Right atrium auricular region (tissue), 2 donors: ENCODE data around the gene SYT9. TPM values are rescaled to one million over a fixed set of nuclear protein-coding genes. Genes with fewer than 3 reads are reported as not detected.

Source experiments
- DNase-seq: peaks from one replicate; pipeline ENCODE4 v3.0.0-alpha.2; 2019; ENCODE audit warnings: low spot score
- H3K27ac ChIP-seq, 2 donors: fragments of 200-600 bp; sonication (generic); 1 replicate in 1 of 2; 2 replicates in 1 of 2; pipeline ENCODE4 v1.5.1; 2016 to 2019
- H3K27me3 ChIP-seq, 2 donors: fragments of 200-600 bp; sonication (generic); one replicate each; pipeline versions ENCODE4 v1.5.1 to v1.6.0; 2017 to 2019
- H3K36me3 ChIP-seq: fragments of 200-600 bp; sonication (generic); one replicate; pipeline ENCODE4 v1.5.1; 2016
- H3K4me1 ChIP-seq, 2 donors: fragments of 200-600 bp; sonication (generic); one replicate each; pipeline versions ENCODE4 v1.5.1 to v1.6.0; 2017 to 2019
- H3K4me3 ChIP-seq, 2 donors: fragments of 200-600 bp; sonication (generic); 1 replicate in 1 of 2; 2 replicates in 1 of 2; pipeline ENCODE4 v1.5.1; 2017 to 2019; ENCODE audit warnings: mild to moderate bottlenecking in 1 of 2, moderate library complexity in 1 of 2
- H3K9me3 ChIP-seq, 2 donors: fragments of 200-600 bp; sonication (generic); one replicate each; pipeline ENCODE4 v1.5.1; 2019
- total RNA-seq, 2 donors: library from RNA; depleted of rRNA; stranded (reverse); fragments of >200 nt; gene quantifications; one replicate each; pipeline ENCODE4 v1.1.0, GENCODE V29; 2016
- TF ChIP-seq, protein P1 (sequence below), 2 donors: fragments of 200-600 bp; sonication (generic); IDR thresholded peaks; one replicate each; pipeline ENCODE4 v1.5.1; 2019; ENCODE audit warnings: antibody characterized with exemption in 2 of 2

The SYT9 gene
- total RNA-seq, 2 donors from 2014 or later = 0.16 to 0.74 TPM

GRCh38 chr11:7418906-7419305, 167.2 kb downstream of the SYT9 start:
- Histone ChIP-seq H3K27ac (no peak overlapping the region), H3K36me3 (no peaks in the 10 kb centered on the region), H3K4me3 (no peak overlapping the region), H3K27me3 (no peaks in the 10 kb centered on the region), H3K4me1 (peaks cover 0 to 4% of the 10 kb centered on the region in 2 donors), H3K9me3 (no peaks in the 10 kb centered on the region)
- no peak for DNase-seq
- TF ChIP-seq, protein P1, sequence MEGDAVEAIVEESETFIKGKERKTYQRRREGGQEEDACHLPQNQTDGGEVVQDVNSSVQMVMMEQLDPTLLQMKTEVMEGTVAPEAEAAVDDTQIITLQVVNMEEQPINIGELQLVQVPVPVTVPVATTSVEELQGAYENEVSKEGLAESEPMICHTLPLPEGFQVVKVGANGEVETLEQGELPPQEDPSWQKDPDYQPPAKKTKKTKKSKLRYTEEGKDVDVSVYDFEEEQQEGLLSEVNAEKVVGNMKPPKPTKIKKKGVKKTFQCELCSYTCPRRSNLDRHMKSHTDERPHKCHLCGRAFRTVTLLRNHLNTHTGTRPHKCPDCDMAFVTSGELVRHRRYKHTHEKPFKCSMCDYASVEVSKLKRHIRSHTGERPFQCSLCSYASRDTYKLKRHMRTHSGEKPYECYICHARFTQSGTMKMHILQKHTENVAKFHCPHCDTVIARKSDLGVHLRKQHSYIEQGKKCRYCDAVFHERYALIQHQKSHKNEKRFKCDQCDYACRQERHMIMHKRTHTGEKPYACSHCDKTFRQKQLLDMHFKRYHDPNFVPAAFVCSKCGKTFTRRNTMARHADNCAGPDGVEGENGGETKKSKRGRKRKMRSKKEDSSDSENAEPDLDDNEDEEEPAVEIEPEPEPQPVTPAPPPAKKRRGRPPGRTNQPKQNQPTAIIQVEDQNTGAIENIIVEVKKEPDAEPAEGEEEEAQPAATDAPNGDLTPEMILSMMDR (IDR thresholded peaks at IDR 0.05) = no peak

GRCh38 chr11:7421136-7421535, 169.4 kb downstream of the SYT9 start:
- Histone ChIP-seq H3K27me3 (no peaks in the 10 kb centered on the region), H3K4me1 (no peaks in the 10 kb centered on the region), H3K27ac (no peak overlapping the region), H3K4me3 (no peak overlapping the region), H3K9me3 (no peaks in the 10 kb centered on the region), H3K36me3 (no peaks in the 10 kb centered on the region)
- DNase-seq = no peak
- TF ChIP-seq, protein P1 (IDR thresholded peaks at IDR 0.05) = no peak

- H3K4me3 ChIP-seq = no peak overlapping the region
- H3K36me3 ChIP-seq = no peaks in the 10 kb centered on the region
- H3K27ac ChIP-seq = no peak overlapping the region
- H3K4me1 ChIP-seq = no peaks in the 10 kb centered on the region
- TF ChIP-seq, protein P1 (IDR thresholded peaks at IDR 0.05) = no peak
- no peaks in the 10 kb centered on the region for H3K9me3 ChIP-seq
- no peaks in the 10 kb centered on the region for H3K27me3 ChIP-seq
- no peak for DNase-seq
Observed at GRCh38 chr11:7422544-7423331, 171.0 kb downstream of the SYT9 start.

DNA sequence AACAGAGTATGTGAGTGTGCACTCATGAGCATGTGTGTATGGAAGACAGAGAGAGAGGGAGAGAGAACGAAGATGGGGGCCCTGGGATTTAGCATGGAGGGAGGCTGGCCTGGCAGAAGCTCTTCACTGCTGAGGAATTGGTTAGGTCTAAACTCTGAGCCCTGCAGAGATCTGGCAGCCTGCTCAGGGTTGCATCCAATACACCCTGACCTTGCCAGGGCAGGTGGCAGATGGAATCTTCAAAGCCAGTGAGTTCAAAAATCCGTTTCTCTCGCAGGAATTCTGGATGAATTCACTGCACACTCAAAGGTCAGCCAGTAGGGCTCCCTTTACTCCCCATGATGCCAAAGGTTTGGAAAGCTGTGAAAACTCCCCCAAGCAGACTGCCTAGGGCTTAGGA, 172.2 kb downstream of the SYT9 start:
- Histone ChIP-seq H3K4me1 (no peaks in the 10 kb centered on the region), H3K9me3 (no peaks in the 10 kb centered on the region), H3K36me3 (no peaks in the 10 kb centered on the region), H3K27ac (no peak overlapping the region), H3K27me3 (no peaks in the 10 kb centered on the region), H3K4me3 (no peak overlapping the region)
- TF ChIP-seq, protein P1 (IDR thresholded peaks at IDR 0.05) = no peak
- no peak for DNase-seq

- no peaks in the 10 kb centered on the region for H3K9me3 ChIP-seq
- TF ChIP-seq, protein P1 (IDR thresholded peaks at IDR 0.05) = no peak
- H3K4me3 ChIP-seq = no peak overlapping the region
- H3K4me1 ChIP-seq = no peaks in the 10 kb centered on the region
- no peaks in the 10 kb centered on the region for H3K36me3 ChIP-seq
- DNase-seq = no peak
- no peaks in the 10 kb centered on the region for H3K27me3 ChIP-seq
- H3K27ac ChIP-seq = no peak overlapping the region
Observed at GRCh38 chr11:7427733-7428132, 176.0 kb downstream of the SYT9 start.

DNA sequence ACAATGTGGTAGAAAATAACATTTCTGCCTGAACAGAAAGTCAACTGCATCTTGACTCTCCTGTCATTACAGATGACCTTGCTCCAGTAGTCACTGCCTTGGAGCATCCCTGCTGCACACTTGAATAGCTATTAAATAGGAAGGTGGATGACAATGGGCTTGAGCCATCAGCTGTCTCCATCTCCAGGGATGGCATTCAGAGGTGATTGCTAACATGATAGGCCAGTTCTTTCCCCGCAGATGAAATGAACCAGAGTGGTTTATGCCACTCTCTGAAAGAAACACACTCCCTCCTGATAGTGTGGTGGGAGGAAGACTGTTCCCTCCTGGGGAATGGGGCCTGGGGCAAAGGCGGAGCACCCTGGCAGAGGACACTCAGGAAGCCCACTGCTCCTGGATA, 176.5 kb downstream of the SYT9 start:
- no peak overlapping the region for H3K27ac ChIP-seq
- TF ChIP-seq, protein P1 (IDR thresholded peaks at IDR 0.05) = no peak
- no peak for DNase-seq

More for the DNA sequence above, 176.5 kb downstream of the SYT9 start:
- Histone ChIP-seq H3K9me3 (no peaks in the 10 kb centered on the region), H3K36me3 (no peaks in the 10 kb centered on the region), H3K27me3 (no peaks in the 10 kb centered on the region), H3K4me3 (no peak overlapping the region), H3K4me1 (no peaks in the 10 kb centered on the region)
